IPS-NIHi7 (cell line): ENCODE results near the gene PHF2.

Source experiments
- DNase-seq: peaks from one replicate; pipeline ENCODE4 v3.0.0; 2012; ENCODE audit warnings: mixed read lengths; ENCODE audit errors: extremely low spot score

PHF2 gene

GRCh38 chr9:93678199-93679019, 102.0 kb downstream of the PHF2 start:
- DNase-seq = no peak

- DNase-seq = no peak
Measured at GRCh38 chr9:93679536-93680442, 103.4 kb downstream of the PHF2 start.

GRCh38 chr9:93680443-93681268, 104.3 kb downstream of the PHF2 start:
- no peak for DNase-seq

- DNase-seq = no peak
Measured at GRCh38 chr9:93681269-93682154, 105.1 kb downstream of the PHF2 start.

GRCh38 chr9:93682155-93682968, 106.0 kb downstream of the PHF2 start:
- DNase-seq = peak; percentile 89

- peak; percentile 8 for DNase-seq
Measured at GRCh38 chr9:93683331-93684134, 107.1 kb downstream of the PHF2 start.

- DNase-seq = no peak
Measured at GRCh38 chr9:93684161-93684765, 107.9 kb downstream of the PHF2 start.

GRCh38 chr9:93684806-93685543, 108.6 kb downstream of the PHF2 start:
- peak; percentile 51 for DNase-seq

GRCh38 chr9:93686127-93686879, 109.9 kb downstream of the PHF2 start:
- peak; percentile 9 for DNase-seq

GRCh38 chr9:93686880-93687236, 110.5 kb downstream of the PHF2 start:
- DNase-seq = no peak

GRCh38 chr9:93690618-93691017, 114.2 kb downstream of the PHF2 start:
- no peak for DNase-seq

GRCh38 chr9:93693129-93693528, 116.7 kb downstream of the PHF2 start:
- DNase-seq = no peak

GRCh38 chr9:93697352-93698139, 121.2 kb downstream of the PHF2 start:
- DNase-seq = no peak

GRCh38 chr9:93698140-93698908, 121.9 kb downstream of the PHF2 start:
- no peak for DNase-seq

- DNase-seq = no peak
Measured at GRCh38 chr9:93699650-93700049, 123.3 kb downstream of the PHF2 start.
